HepG2 (cell line): Measurements from ENCODE around the gene GGA3. TPM values are rescaled to one million over a fixed set of nuclear protein-coding genes. Genes with fewer than 3 reads are reported as not detected.
A peak's percentile ranks its signal among the peaks of the same experiment; 100 is the strongest.

Source experiments
- CBX5 ChIP-seq: sonication (generic); formaldehyde crosslinking; IDR thresholded peaks from 2 replicates; pipeline ENCODE4 v1.4.0; 2020; ENCODE audit warnings: missing genetic modification reagents, borderline replicate concordance
- DPF2 ChIP-seq: sonication (generic); formaldehyde crosslinking; IDR thresholded peaks from 2 replicates; pipeline ENCODE4 v1.4.0; 2020; ENCODE audit warnings: mild to moderate bottlenecking, low read depth, missing genetic modification reagents, borderline replicate concordance
- EED ChIP-seq: sonication (generic); formaldehyde crosslinking; IDR thresholded peaks from 2 replicates; pipeline ENCODE4 v1.5.0; 2020; ENCODE audit warnings: mild to moderate bottlenecking, missing genetic modification reagents
- FOXO4 ChIP-seq: sonication (generic); formaldehyde crosslinking; conservative IDR thresholded peaks from 2 replicates; pipeline ENCODE4 v1.8.1; 2023; ENCODE audit warnings: missing genetic modification reagents
- GATA4 ChIP-seq: sonication (generic); IDR thresholded peaks from 2 replicates; pipeline ENCODE4 v1.6.1; 2016; ENCODE audit warnings: antibody characterized with exemption, low read depth, borderline replicate concordance
- HOXD1 ChIP-seq: sonication (generic); formaldehyde crosslinking; IDR thresholded peaks from 2 replicates; pipeline ENCODE4 v1.5.0; 2020; ENCODE audit warnings: missing genetic modification reagents
- KLF16 ChIP-seq, 2 experiments: sonication (generic) in 1 of 2; formaldehyde crosslinking in 1 of 2; IDR thresholded peaks; 2 replicates each; pipeline versions ENCODE4 v1.6.1 to v1.8.0; 2016 to 2023; ENCODE audit warnings: missing genetic modification reagents in 2 of 2, missing compliant biosample characterization in 1 of 2
- MAF1 ChIP-seq: sonication (generic); formaldehyde crosslinking; IDR thresholded peaks from 2 replicates; pipeline ENCODE4 v1.5.0; 2020; ENCODE audit warnings: missing genetic modification reagents, borderline replicate concordance
- MIER3 ChIP-seq: IDR thresholded peaks from 2 replicates; pipeline ENCODE4 v1.6.1; 2016; ENCODE audit warnings: missing compliant biosample characterization, borderline replicate concordance
- NCOA1 ChIP-seq: sonication (generic); formaldehyde crosslinking; IDR thresholded peaks from 2 replicates; pipeline ENCODE4 v1.9.0; 2021; ENCODE audit warnings: missing genetic modification reagents
- NONO ChIP-seq, 2 experiments: fragments of 450-650 bp in 1 of 2; sonication (generic) in 1 of 2; formaldehyde crosslinking in 1 of 2; IDR thresholded peaks in 1 of 2; conservative IDR thresholded peaks in 1 of 2; 2 replicates each; pipeline versions ENCODE4 v1.6.1 to v1.8.0; 2017 to 2022; ENCODE audit warnings: mild to moderate bottlenecking in 1 of 2, missing genetic modification reagents in 1 of 2, moderate library complexity in 1 of 2
- ZNF205 ChIP-seq: IDR thresholded peaks from 2 replicates; pipeline ENCODE4 v1.6.1; 2018; ENCODE audit warnings: missing biosample characterization, missing genetic modification reagents
- ZNF343 ChIP-seq: sonication (generic); formaldehyde crosslinking; IDR thresholded peaks from 2 replicates; pipeline ENCODE4 v1.4.0; 2020; ENCODE audit warnings: mild to moderate bottlenecking, missing genetic modification reagents
- ZNF7 ChIP-seq: IDR thresholded peaks from 2 replicates; pipeline ENCODE4 v1.6.1; 2016; ENCODE audit warnings: missing biosample characterization, missing genetic modification reagents
- ZNF768 ChIP-seq: sonication (generic); formaldehyde crosslinking; IDR thresholded peaks from 2 replicates; pipeline ENCODE4 v1.4.0; 2020; ENCODE audit warnings: missing genetic modification reagents
- polyA plus RNA-seq, 8 experiments: library from polyadenylated mRNA; depleted of rRNA in 3 of 8; stranded (reverse) in 7 of 8; unstranded in 1 of 8; fragments of >200 nt; fragmentation: Illumina TruSeq in 4 of 8; extraction: Trizol in 4 of 8; gene quantifications; 2 replicates each; pipeline versions ENCODE4 v1.2.1 to v1.2.3, GENCODE V29; 2011 to 2016; ENCODE audit warnings: low read depth in 4 of 8, missing spikeins in 1 of 8, mixed read lengths in 1 of 8; ENCODE audit not compliant: insufficient read depth in 1 of 8
- total RNA-seq, 5 experiments: library from RNA; depleted of rRNA; stranded (reverse); fragments of >200 nt; fragmentation: Illumina TruSeq; extraction: Trizol; gene quantifications; 2 replicates each; pipeline ENCODE4 v1.2.3, GENCODE V29; 2016; ENCODE audit warnings: low read depth in 1 of 5
- TF ChIP-seq, protein P1 (sequence below): sonication (generic); formaldehyde crosslinking; IDR thresholded peaks from 2 replicates; pipeline ENCODE4 v1.5.0; 2020; ENCODE audit warnings: missing genetic modification reagents
- TF ChIP-seq, protein P2 (sequence below): sonication (generic); formaldehyde crosslinking; IDR thresholded peaks from 2 replicates; pipeline ENCODE4 v1.4.0; 2020; ENCODE audit warnings: mild to moderate bottlenecking, low read depth, missing genetic modification reagents

Gene GGA3
- total and polyA plus RNA-seq, 2 of the 13 experiments (the other 11 are each of a cell fraction or from before 2014, with no cell fraction given), result 28.4 to 43.7 TPM

GRCh38 chr17:75261336-75262111, at the start of gene GGA3, which contains the start of gene MRPS7 (continued):
- TF ChIP-seq, protein P1, sequence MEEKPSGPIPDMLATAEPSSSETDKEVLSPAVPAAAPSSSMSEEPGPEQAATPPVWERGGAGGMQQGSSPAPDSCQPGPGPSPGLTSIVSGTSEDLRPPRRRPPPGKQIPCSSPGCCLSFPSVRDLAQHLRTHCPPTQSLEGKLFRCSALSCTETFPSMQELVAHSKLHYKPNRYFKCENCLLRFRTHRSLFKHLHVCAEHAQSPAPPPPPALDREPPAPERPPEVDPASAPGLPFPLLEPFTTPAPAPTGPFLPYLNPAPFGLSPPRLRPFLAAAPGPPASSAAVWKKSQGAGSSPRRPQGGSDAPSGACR (CRISPR knock-in tag), result no peak
- no peak; the same call in 1 of the 2 replicates for TF ChIP-seq ZNF205
- peak; percentile 67 for TF ChIP-seq MAF1 (CRISPR knock-in tag)
- no peak for TF ChIP-seq DPF2
- peak in 1 of 2 experiments; percentile 67; a peak in 1 of 4 replicates for TF ChIP-seq KLF16 (CRISPR knock-in tag; IDR thresholded peaks at IDR 0.05)
- peak; percentile 98 for TF ChIP-seq EED (CRISPR knock-in tag)
- peak; percentile 80; the same call in 1 of the 2 replicates for TF ChIP-seq MIER3 (CRISPR knock-in tag)
- peak; percentile 2; the same call in 1 of the 2 replicates for TF ChIP-seq NCOA1
- TF ChIP-seq ZNF7 (CRISPR knock-in tag), result no peak
- TF ChIP-seq, protein P2, sequence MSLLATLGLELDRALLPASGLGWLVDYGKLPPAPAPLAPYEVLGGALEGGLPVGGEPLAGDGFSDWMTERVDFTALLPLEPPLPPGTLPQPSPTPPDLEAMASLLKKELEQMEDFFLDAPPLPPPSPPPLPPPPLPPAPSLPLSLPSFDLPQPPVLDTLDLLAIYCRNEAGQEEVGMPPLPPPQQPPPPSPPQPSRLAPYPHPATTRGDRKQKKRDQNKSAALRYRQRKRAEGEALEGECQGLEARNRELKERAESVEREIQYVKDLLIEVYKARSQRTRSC (CRISPR knock-in tag), result no peak
- no peak; the same call in 1 of the 2 replicates for TF ChIP-seq GATA4
- TF ChIP-seq ZNF343, result no peak; the same call in 1 of the 2 replicates
- peak; percentile 22; the same call in 1 of the 2 replicates for TF ChIP-seq CBX5 (CRISPR knock-in tag)
- TF ChIP-seq FOXO4 (CRISPR knock-in tag), result no peak
- TF ChIP-seq NONO (IDR thresholded peaks at IDR 0.05), result no peak
- peak; percentile 82 for TF ChIP-seq NONO (CRISPR knock-in tag; conservative IDR thresholded peaks at IDR 0.05)
- peak; percentile 55; the same call in 1 of the 2 replicates for TF ChIP-seq ZNF768
- TF ChIP-seq HOXD1, result 0 out of 2 replicates have a peak, but pooled peaks have one; percentile 50
